GM19463 (cell line): ENCODE measurements around the gene ENO1.
"Not testable (repeated sequence)": the region's sequence is repeated elsewhere in the genome, so short reads cannot be mapped to it uniquely, and the experiment has no call there.

Experiments
- ATAC-seq: cut with Tn5 transposase; IDR thresholded peaks from one replicate; pipeline ENCODE4 v1.9.1; 2021; ENCODE audit warnings: mild to moderate bottlenecking, moderate library complexity; ENCODE audit not compliant: unreplicated experiment

ENO1 gene

DNA sequence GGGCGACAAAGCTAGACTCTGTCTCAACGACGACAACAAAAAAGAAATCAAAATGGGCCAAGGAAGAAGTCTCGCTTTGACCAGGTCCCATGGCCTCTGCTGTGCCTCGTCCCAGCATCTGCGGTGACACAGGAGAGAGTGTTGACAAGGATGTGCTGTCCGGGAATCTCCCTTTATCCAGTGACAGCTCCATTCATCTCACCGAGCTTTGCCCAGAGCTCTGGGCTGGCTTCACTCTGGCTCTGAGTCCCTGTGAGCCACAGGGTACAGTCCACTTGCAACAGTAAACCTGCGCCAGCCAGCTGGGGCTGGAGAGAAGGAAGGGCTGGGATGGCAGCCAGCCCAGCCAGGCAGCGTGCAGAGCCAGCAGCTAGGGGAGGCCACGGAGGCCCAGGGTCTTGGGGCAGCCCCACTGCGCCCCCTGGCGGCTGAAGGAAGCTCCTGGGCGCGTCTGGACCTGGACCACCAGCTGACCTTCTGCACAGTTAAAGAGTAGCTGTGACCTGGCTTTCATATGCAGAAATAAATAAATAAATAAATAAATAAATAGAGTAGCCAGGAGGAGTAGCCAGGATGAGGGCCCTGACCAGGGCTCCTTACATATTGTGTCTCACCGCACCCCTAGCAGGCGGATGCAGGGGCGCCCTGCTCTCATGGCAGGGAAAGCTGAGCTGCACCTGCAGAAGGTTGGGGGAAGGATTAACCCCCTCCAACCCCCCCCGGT lies 29.7 kb downstream of the ENO1 start:
- no peak for ATAC-seq

- ATAC-seq, result no peak
These were observed 30.5 kb downstream of the ENO1 start for GRCh38 chr1:8847990-8848389.

DNA sequence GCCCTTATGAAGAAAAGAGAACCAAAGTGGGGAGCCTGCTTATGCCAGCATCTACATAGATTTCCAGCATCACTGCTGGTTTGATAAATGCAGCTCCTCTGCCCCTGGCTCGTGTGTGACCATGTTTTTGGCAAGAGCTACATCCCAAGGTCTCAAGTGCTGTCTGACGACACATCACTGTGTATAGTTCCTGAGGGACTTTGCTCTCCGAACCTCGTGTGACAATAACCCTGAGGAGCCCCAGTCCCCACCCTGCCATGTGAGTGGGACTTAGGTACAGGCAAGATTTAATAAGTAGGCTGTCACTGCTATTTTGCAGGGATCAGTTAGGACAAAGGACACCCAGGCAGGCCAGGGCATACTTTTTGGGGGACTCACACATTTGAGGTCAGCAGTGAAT lies 32.2 kb downstream of the ENO1 start:
- no peak for ATAC-seq

- no peak for ATAC-seq
These were observed 33.1 kb downstream of the ENO1 start for GRCh38 chr1:8845104-8846097.

DNA sequence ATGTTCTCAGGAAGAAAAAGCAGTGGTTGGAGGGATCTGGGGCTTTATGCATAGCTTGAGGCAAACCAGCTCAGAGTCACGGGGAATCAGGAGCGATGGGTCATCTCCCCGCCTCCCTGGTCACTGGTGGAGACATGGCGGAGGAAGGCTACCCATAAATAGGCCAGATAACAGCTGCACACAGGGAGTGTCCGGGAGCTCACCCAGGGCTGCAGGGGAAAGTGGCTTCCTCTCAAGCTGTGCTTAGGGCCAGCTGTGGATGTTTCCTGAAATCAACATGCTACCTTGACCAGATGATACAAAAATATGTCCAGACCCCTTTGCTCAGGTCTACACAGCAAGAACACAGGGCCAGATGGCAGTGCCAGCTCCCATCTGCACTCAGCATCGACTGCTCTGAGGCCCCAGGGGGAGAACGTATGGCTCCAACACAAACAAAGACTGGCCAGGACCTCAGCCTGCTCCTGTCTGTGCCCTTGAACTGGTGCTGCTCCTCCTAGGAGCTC lies 33.9 kb downstream of the ENO1 start:
- no peak for ATAC-seq

DNA sequence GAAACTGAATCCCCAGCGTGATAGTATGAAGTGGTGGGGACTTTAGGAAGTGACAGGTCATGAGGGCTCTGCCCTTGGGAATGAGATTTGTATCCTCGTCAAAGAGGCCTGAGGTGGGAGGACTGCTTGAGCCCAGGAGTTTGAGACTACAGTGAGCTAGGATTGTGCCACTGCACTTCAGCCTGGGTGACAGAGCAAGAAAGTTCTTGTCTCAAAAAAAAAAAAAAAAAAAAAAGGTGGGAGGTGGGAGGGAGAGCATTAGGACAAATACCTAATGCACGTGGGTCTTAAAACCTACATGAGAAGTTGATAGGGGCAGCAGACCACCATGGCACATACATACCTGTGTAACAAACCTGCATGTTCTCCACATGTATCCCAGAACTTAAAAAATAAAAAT lies 37.1 kb downstream of the ENO1 start:
- no peak for ATAC-seq

GRCh38 chr1:8839990-8840389 lies 38.5 kb downstream of the ENO1 start:
- ATAC-seq, result no peak

- ATAC-seq, result no peak
These were observed 42.4 kb downstream of the ENO1 start for GRCh38 chr1:8835941-8836643.

DNA sequence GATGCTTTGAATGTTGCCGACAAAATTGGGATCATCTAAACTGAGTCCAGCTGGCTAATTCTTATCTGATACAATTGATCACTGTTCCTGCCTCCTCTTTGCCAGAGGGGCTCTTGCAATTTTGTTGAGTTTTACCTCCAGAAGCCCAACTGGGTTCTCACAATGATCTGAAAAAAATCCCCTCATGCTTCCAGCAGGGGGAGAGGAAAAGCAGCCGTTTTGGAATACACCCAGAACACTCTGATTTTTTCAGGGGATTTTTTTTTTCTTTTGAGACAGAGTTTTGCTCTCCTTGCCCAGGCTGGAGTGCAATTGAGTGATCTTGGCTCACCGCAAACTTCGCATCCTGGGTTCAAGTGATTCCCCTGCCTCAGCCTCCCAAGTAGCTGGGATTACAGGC lies 47.1 kb downstream of the ENO1 start:
- no peak for ATAC-seq

- ATAC-seq, result not testable (repeated sequence)
These were observed 47.8 kb downstream of the ENO1 start for GRCh38 chr1:8830732-8831131.

- no peak for ATAC-seq
These were observed 52.5 kb downstream of the ENO1 start for GRCh38 chr1:8825985-8826481.

- no peak for ATAC-seq
These were observed 55.2 kb downstream of the ENO1 start for GRCh38 chr1:8823295-8823664.

GRCh38 chr1:8822373-8823294 lies 55.9 kb downstream of the ENO1 start:
- ATAC-seq, result no peak

DNA sequence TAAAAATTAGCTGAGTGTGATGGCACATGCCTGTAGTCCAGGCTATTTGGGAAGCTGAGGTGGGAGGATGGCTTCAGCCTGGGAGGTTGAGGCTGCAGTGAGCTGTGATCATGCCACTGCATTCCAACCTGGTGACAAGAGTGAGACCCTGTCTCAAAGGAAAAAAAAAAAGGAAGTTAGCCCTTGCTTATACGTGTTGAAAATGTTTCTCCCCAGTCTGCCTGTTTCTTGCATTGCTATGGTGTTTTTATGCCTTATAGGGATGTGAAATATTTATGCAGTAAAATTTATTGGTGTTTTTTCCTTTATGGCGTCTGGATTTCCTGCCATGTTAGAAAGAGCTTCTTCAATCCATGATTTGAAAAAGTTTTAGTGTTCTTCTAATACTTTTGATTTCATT lies 57.4 kb downstream of the ENO1 start:
- ATAC-seq, result no peak

- not testable (repeated sequence) for ATAC-seq
These were observed 59.7 kb downstream of the ENO1 start for GRCh38 chr1:8818789-8819188.

DNA sequence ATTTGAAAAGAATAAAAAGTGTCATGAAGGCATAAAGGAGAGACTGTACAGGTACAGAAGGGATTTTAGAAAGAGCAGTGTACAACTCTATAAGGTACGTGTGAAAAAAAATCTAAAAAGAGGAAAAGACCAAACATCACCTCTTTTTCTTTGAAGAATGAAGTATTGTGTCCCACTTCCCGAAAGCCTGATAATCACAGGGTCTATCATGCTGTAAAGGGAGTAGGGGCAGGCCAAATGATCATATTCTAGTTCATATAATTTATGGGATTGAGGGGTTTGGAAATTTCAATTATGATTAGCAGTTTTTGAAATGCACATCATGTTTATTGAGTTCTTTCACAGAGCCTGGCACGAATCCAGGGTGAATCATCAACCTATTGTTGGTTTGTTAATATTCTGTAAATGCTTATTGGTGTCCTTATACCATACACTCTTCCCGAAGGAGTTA lies 60.1 kb downstream of the ENO1 start:
- no peak for ATAC-seq

- ATAC-seq, result peak; percentile 96
These were observed 60.8 kb downstream of the ENO1 start, which contains the start of gene RERE for GRCh38 chr1:8817412-8818324. RERE (minus strand) TSS chr1:8817640.

DNA sequence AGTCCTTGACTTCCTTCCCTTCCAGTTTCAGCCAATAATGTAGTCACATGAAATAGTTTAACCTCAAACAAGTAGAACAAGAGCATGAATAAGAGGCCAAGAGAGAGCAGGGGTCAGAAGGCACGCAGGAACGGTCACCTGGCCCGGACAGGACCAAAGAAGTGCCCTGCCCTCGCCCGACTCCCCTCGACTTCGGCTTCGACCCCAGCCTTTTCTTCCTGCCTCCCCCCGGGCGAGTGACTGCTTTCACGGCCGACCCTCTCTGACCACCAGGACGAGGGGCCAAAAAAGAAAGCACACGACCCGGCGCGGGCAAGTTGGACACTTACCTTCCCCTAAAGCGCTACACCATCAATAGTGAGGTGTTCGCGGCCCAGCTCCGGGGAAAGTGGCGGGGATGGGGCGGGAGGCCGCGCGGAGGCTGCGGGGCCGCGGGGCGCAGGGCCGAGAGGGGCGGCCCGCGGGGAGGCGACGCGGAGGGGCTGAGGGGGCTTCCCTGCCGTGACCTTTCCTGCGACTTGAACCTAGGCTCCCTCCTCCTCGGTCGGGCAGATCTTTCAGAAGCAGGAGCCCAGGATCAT lies 61.6 kb downstream of the ENO1 start:
- ATAC-seq, result no peak
